Uterus (tissue), 2 donors: ENCODE measurements around the gene PRKRA.

Experiments used
- POLR2A ChIP-seq, 2 donors: fragments of 450-650 bp; IDR thresholded peaks; one replicate each; pipeline ENCODE4 v1.6.1; 2016; ENCODE audit warnings: antibody characterized with exemption in 2 of 2, mild to moderate bottlenecking in 1 of 2, moderate library complexity in 1 of 2
- TF ChIP-seq, protein P1 (sequence below), 4 experiments: fragments of 200-600 bp in 2 of 4; fragments of 450-650 bp in 2 of 4; sonication (generic) in 2 of 4; IDR thresholded peaks; one replicate each; pipeline ENCODE4 v1.5.1; 2016 to 2019; ENCODE audit warnings: antibody characterized with exemption in 4 of 4, mild to moderate bottlenecking in 2 of 4, moderate library complexity in 1 of 4

DNA sequence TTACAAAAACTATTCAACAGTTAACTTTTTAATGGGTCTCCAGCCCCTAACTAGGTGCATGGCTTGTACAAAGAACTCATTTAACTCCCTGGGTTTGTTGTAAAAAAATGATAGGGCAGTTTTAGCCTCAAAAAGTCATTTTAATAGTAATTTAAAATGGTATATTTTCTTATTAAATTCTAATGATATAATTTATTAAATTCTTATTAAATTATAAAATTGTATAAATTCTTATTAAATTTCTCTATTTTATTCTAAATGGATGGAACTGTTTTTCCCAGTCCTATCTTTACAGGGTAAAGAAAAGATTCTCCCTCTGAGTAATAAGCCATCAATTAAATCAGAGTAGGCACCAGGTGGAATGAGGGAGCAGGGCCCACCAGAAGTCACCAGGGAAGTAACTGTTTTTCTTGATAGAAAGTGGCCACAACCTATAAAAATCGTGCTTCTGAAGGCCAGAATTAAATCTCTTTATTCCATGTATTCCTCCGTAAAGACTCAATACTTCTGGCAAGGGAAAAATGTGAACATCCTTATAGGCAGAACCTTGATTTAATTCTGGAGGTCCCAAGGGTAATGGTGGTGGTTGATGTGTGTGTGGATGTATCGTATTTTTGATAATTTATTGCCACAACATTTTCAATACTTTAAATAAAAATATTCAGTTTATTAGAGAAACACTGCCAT lies 26.6 kb upstream of the PRKRA start:
- TF ChIP-seq POLR2A (IDR thresholded peaks at IDR 0.05) = no peak
- TF ChIP-seq, protein P1, sequence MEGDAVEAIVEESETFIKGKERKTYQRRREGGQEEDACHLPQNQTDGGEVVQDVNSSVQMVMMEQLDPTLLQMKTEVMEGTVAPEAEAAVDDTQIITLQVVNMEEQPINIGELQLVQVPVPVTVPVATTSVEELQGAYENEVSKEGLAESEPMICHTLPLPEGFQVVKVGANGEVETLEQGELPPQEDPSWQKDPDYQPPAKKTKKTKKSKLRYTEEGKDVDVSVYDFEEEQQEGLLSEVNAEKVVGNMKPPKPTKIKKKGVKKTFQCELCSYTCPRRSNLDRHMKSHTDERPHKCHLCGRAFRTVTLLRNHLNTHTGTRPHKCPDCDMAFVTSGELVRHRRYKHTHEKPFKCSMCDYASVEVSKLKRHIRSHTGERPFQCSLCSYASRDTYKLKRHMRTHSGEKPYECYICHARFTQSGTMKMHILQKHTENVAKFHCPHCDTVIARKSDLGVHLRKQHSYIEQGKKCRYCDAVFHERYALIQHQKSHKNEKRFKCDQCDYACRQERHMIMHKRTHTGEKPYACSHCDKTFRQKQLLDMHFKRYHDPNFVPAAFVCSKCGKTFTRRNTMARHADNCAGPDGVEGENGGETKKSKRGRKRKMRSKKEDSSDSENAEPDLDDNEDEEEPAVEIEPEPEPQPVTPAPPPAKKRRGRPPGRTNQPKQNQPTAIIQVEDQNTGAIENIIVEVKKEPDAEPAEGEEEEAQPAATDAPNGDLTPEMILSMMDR (IDR thresholded peaks at IDR 0.05) = no peak
